ENCODE measurements around the gene FCHO2.

The FCHO2 gene

GRCh38 chr5:73137563-73138530 lies 182.0 kb downstream of the FCHO2 start:
- no peak for DNase-seq (ENCODE audit: low spot score)

- DNase-seq (ENCODE audit: low spot score): no peak
Observed at GRCh38 chr5:73139485-73139884, 183.6 kb downstream of the FCHO2 start.

All from hematopoietic multipotent progenitor cell treated with erythropoietin and hydrocortisone succinate and interleukin-3 and kit ligand, for 17 days (in vitro differentiated cells).